ENCODE measurements around the gene CAPN11.

- TF ChIP-seq POLR2A (IDR thresholded peaks at IDR 0.05) (no peak), CTCF (IDR thresholded peaks at IDR 0.05) (no peak)
These were observed 35.7 kb downstream of the CAPN11 start for GRCh38 chr6:44194326-44194725.
